Spleen (tissue), 11 donors: Measurements from ENCODE around the gene PTPRG. TPM values are rescaled to one million over a fixed set of nuclear protein-coding genes. Genes with fewer than 3 reads are reported as not detected.

ENCODE experiments used
- DNase-seq: peaks from one replicate; pipeline ENCODE4 v3.0.0-alpha.2; 2020
- H3K27ac ChIP-seq, 8 donors: fragments of 200-600 bp; sonication (generic) in 7 of 8; 1 replicate in 4 of 8; 2 replicates in 4 of 8; pipeline versions ENCODE4 v1.5.0 to v1.8.0; 2016 to 2021; ENCODE audit warnings: inconsistent platforms in 4 of 8, mild to moderate bottlenecking in 4 of 8, moderate library complexity in 1 of 8
- H3K27me3 ChIP-seq, 7 donors: fragments of 200-600 bp; sonication (generic) in 6 of 7; replicated peaks in 1 of 7; 1 replicate in 4 of 7; 2 replicates in 3 of 7; pipeline versions ENCODE4 v1.5.0 to v1.8.0; 2016 to 2021; ENCODE audit warnings: inconsistent platforms in 3 of 7, mild to moderate bottlenecking in 1 of 7
- H3K36me3 ChIP-seq, 6 donors: fragments of 200-600 bp; sonication (generic) in 5 of 6; 1 replicate in 4 of 6; 2 replicates in 2 of 6; pipeline versions ENCODE4 v1.5.0 to v1.8.0; 2016 to 2021; ENCODE audit warnings: inconsistent platforms in 2 of 6
- H3K4me1 ChIP-seq, 6 donors: fragments of 200-600 bp; sonication (generic) in 5 of 6; 1 replicate in 3 of 6; 2 replicates in 3 of 6; pipeline versions ENCODE4 v1.5.0 to v1.8.0; 2016 to 2021; ENCODE audit warnings: inconsistent platforms in 3 of 6
- H3K4me3 ChIP-seq, 8 donors: fragments of 200-600 bp; sonication (generic) in 7 of 8; 1 replicate in 4 of 8; 2 replicates in 4 of 8; pipeline versions ENCODE4 v1.5.0 to v1.8.0; 2016 to 2021; ENCODE audit warnings: inconsistent platforms in 4 of 8, mild to moderate bottlenecking in 4 of 8, moderate library complexity in 2 of 8
- H3K9me3 ChIP-seq, 8 donors: fragments of 200-600 bp; sonication (generic) in 7 of 8; 1 replicate in 4 of 8; 2 replicates in 4 of 8; pipeline versions ENCODE4 v1.5.0 to v1.8.0; 2016 to 2021; ENCODE audit warnings: inconsistent platforms in 4 of 8
- POLR2A ChIP-seq, 3 donors: fragments of 450-650 bp; IDR thresholded peaks; one replicate each; pipeline ENCODE4 v1.5.1; 2017; ENCODE audit warnings: antibody characterized with exemption in 3 of 3, mild to moderate bottlenecking in 1 of 3
- POLR2AphosphoS5 ChIP-seq, 3 donors: sonication (generic); formaldehyde crosslinking; IDR thresholded peaks; one replicate each; pipeline ENCODE4 v1.5.1; 2017; ENCODE audit warnings: antibody characterized with exemption in 3 of 3
- WGBS, 5 donors: extraction: QIAGEN DNeasy Blood & Tissue Kit in 3 of 5; methylation state at CpG; one replicate each; pipeline versions ENCODE4 v1.1.5 to v1.1.7; 2013 to 2018; 5-methylcytosine and 5-hydroxymethylcytosine counted together
- intact Hi-C: fragments of 100-400 bp; cut with DNase I; formaldehyde crosslinking; loops from one replicate; pipeline ENCODE4 v1.15.0; 2023; ENCODE audit warnings: low total_unique reads
- polyA plus RNA-seq, 3 donors: library from polyadenylated mRNA; stranded (reverse); fragments of 200-250 nt; gene quantifications; one replicate each; pipeline ENCODE4 v1.2.1, GENCODE V29; 2013
- total RNA-seq, 7 donors: library from RNA; depleted of rRNA in 3 of 7; stranded (reverse); fragments of >200 nt in 3 of 7; fragmentation: NEBNext Ultra II Directional in 4 of 7; extraction: Animal tissue kit (Norgen Biotek cat#: 25700) in 4 of 7; gene quantifications; one replicate each; pipeline versions ENCODE4 v1.1.0 to v1.2.1, GENCODE V29; 2016 to 2021
- TF ChIP-seq, protein P1 (sequence below), 11 experiments: fragments of 200-600 bp in 7 of 11; fragments of 450-650 bp in 4 of 11; sonication (generic) in 4 of 11; IDR thresholded peaks in 8 of 11; conservative IDR thresholded peaks in 3 of 11; 1 replicate in 7 of 11; 2 replicates in 4 of 11; pipeline versions ENCODE4 v1.4.0 to v1.8.0; 2016 to 2021; ENCODE audit warnings: antibody characterized with exemption in 11 of 11, inconsistent platforms in 4 of 11, mild to moderate bottlenecking in 1 of 11
- donor health status: healthy with polysubstance abuse.
- donor health status: DM: no; HTN: no; CAD: no; lungs with moderate emphysema.
- donor health status: DM: no; HTN: no; CAD: no.
- donor health status: Bipolar disorder and iron deficiency.
- donor health status: healthy.
- donor health status: DM: no; HTN: no; CAD: no.
- donor health status: DM: yes; HTN: yes; CAD: no.

Gene PTPRG
- total and polyA plus RNA-seq, 10 donors = 0.89 to 77.0 (median 34.5) TPM

DNA sequence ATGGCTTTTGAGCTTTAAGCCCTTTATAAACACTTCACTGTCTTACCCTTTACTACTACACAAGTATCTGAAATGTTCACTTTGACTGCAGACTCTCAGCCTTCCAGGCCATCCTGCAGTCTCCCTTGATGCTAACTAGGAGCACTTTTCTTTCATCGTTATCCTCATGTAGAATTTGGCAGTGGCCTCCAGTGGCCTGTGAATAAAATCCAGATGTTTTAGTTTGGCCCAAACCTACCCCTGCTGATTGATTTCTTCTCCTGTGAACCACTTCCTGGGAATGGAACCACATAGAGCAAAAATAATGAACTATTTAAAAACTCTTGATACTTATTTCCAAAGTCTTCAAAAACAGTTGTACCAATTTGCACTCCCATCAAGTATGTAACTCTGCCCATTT is 540.1 kb downstream of the PTPRG start:
- no peak for TF ChIP-seq POLR2AphosphoS5 (IDR thresholded peaks at IDR 0.05)
- no peak for TF ChIP-seq POLR2A (IDR thresholded peaks at IDR 0.05)
- TF ChIP-seq, protein P1, sequence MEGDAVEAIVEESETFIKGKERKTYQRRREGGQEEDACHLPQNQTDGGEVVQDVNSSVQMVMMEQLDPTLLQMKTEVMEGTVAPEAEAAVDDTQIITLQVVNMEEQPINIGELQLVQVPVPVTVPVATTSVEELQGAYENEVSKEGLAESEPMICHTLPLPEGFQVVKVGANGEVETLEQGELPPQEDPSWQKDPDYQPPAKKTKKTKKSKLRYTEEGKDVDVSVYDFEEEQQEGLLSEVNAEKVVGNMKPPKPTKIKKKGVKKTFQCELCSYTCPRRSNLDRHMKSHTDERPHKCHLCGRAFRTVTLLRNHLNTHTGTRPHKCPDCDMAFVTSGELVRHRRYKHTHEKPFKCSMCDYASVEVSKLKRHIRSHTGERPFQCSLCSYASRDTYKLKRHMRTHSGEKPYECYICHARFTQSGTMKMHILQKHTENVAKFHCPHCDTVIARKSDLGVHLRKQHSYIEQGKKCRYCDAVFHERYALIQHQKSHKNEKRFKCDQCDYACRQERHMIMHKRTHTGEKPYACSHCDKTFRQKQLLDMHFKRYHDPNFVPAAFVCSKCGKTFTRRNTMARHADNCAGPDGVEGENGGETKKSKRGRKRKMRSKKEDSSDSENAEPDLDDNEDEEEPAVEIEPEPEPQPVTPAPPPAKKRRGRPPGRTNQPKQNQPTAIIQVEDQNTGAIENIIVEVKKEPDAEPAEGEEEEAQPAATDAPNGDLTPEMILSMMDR (IDR thresholded peaks at IDR 0.05 in 8 of 11, conservative IDR thresholded peaks at IDR 0.05 in 3 of 11) = no peak
- H3K4me3 ChIP-seq = no peak overlapping the region
- no peak for DNase-seq
- H3K27ac ChIP-seq = no peak overlapping the region
- H3K4me1 ChIP-seq = no peaks in the 10 kb centered on the region
- H3K36me3 ChIP-seq = no peaks in the 10 kb centered on the region
- intact Hi-C loops = no loop called here
- no peaks in the 10 kb centered on the region for H3K27me3 ChIP-seq
- H3K9me3 ChIP-seq = no peaks in the 10 kb centered on the region
- 63 to 91% (median 77%) methylated on average over 1 of the region's 1 CpG for WGBS, 5 donors

DNA sequence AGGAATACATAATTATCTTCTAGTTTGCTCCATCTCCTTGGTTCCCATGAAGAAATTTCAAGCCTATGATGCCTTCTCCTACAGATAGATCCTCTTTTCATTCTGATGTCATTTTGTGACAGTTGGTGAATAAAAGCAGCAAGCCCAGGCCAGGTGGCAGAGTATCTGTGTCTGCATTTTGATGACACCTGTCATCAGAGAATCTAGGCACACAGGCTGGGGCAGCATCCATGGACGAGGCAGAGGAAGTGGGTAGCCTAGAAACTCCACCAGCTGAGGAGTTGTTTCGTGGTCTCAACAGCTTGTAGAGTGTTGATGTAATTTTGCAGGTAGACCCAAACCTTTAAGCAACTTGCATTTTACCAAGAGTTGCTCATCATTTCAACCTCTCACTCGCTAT is 542.2 kb downstream of the PTPRG start:
- H3K27ac ChIP-seq = no peak overlapping the region

DNA sequence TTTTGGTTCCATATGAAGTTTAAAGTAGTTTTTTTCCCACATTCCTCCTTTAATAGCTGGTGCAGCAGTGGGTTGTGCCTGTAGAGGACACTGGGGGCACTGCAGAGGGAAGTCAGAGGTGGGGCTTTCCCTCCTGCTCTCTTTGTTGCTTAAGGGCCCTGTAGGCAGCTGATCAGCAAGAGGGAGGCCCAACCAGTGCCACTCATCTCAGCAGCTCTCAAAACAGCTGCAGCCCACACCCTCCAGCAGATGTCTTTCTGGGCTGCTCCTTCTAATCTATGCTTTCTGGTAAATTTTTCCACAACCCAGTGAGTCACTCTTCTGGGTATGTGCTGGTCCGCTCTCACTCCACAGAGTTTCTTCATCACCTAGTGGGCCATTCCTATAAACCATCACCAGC is 548.2 kb downstream of the PTPRG start:
- intact Hi-C loops = no loop called here
- no peak for DNase-seq
- Histone ChIP-seq H3K4me1 (no peaks in the 10 kb centered on the region), H3K27me3 (no peaks in the 10 kb centered on the region), H3K27ac (no peak overlapping the region), H3K4me3 (no peak overlapping the region), H3K9me3 (peaks cover 0 to 14% (median 0%) of the 10 kb centered on the region in 8 donors), H3K36me3 (no peaks in the 10 kb centered on the region)
- 56 to 96% (median 93%) methylated on average over 1 of the region's 1 CpG for WGBS, 5 donors
- TF ChIP-seq POLR2AphosphoS5 (IDR thresholded peaks at IDR 0.05) = no peak

More for the DNA sequence above, 542.2 kb downstream of the PTPRG start:
- Histone ChIP-seq H3K36me3 (no peaks in the 10 kb centered on the region), H3K27me3 (no peaks in the 10 kb centered on the region), H3K9me3 (peaks cover 0 to 5% (median 0%) of the 10 kb centered on the region in 8 donors), H3K4me1 (no peaks in the 10 kb centered on the region), H3K4me3 (no peak overlapping the region)
- TF ChIP-seq, protein P1 (IDR thresholded peaks at IDR 0.05 in 8 of 11, conservative IDR thresholded peaks at IDR 0.05 in 3 of 11) = no peak
- no peak for TF ChIP-seq POLR2A (IDR thresholded peaks at IDR 0.05)
- no peak for TF ChIP-seq POLR2AphosphoS5 (IDR thresholded peaks at IDR 0.05)
- intact Hi-C loops = no loop called here
- no peak for DNase-seq
- 59 to 70% (median 61%) methylated on average over 3 of the region's 3 CpGs for WGBS, 5 donors

DNA sequence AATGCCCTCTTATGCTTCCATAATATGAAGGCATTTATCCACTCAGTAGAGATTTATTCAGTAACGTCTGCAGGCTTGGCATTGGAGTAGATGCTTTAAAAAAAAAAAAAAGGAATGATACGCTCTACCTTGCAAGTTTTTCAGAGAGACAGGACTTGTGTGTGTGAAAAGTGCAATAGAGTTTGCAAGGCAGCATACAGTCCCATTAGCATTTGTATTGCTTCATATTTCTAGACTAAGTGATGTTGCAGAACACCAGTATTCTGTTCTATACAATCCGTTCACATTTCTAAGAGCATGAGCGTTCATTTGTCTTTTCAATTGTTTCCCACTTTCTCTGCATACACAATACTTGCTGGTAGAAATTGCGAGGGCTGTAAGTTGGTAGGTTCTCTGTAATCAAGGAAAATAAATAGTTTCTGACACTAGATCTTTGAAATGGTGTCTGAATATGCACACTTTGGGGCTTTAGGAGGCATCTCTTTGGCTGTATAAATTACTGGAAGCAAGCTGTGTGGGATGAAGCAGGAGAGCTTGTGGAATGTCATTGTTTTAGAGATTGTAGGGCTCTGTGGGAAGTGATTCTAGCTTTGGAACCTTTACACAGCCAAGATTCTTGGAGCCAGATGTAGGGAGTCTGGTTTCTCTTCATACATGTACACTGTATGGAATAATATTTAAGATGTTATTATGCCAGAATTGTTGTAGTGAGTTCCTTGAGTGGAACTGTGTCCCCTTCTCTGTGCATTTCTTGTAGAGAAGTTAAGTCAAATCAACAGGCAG is 549.3 kb downstream of the PTPRG start:
- Histone ChIP-seq H3K4me1 (no peaks in the 10 kb centered on the region), H3K4me3 (no peak overlapping the region), H3K9me3 (peaks cover 0 to 14% (median 0%) of the 10 kb centered on the region in 8 donors), H3K36me3 (no peaks in the 10 kb centered on the region), H3K27me3 (no peaks in the 10 kb centered on the region), H3K27ac (no peak overlapping the region)
- DNase-seq = no peak
- intact Hi-C loops = no loop called here
- WGBS, 5 donors = 81 to 95% (median 88%) methylated on average over 5 of the region's 5 CpGs
- TF ChIP-seq POLR2A (IDR thresholded peaks at IDR 0.05) = no peak

DNA sequence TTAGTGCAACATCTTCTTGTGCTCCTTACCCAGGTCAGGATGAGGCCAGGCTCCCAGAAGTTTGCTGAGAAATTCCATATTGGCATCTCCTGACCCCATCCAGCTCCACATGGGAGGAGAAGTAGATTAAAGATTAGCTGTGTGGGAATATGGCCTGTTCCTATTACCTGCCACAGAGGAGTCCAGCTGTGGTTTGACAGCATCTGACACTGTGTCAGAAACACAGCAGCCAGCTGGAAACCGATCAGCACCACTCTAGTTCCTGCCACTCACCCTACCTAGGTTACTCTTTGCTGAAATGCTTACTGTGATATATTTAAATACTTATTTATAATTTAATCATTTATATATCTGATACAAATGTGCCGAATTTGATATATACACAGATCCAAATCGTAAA is 551.7 kb downstream of the PTPRG start:
- intact Hi-C loops = no loop called here

More for the DNA sequence above, 551.7 kb downstream of the PTPRG start:
- no peaks in the 10 kb centered on the region for H3K27me3 ChIP-seq
- H3K27ac ChIP-seq = no peak overlapping the region
- H3K4me1 ChIP-seq = no peaks in the 10 kb centered on the region
- no peaks in the 10 kb centered on the region for H3K36me3 ChIP-seq
- WGBS, 5 donors = 88 to 95% (median 90%) methylated on average over 3 of the region's 3 CpGs
- DNase-seq = no peak
- TF ChIP-seq, protein P1 (IDR thresholded peaks at IDR 0.05 in 8 of 11, conservative IDR thresholded peaks at IDR 0.05 in 3 of 11) = no peak
- TF ChIP-seq POLR2AphosphoS5 (IDR thresholded peaks at IDR 0.05) (no peak), POLR2A (IDR thresholded peaks at IDR 0.05) (no peak)
- H3K9me3 ChIP-seq = peaks cover 0 to 13% (median 0%) of the 10 kb centered on the region in 8 donors
- H3K4me3 ChIP-seq = no peak overlapping the region
